PC-3 (cell line): ENCODE data around the gene INSIG1. TPM values are rescaled to one million over a fixed set of nuclear protein-coding genes. Genes with fewer than 3 reads are reported as not detected.

Experiments
- ATAC-seq: fragments of 200-7000 bp; cut with Tn5 transposase; 2 replicates; pipeline ENCODE4 v1.9.1; 2020; ENCODE audit warnings: mild to moderate bottlenecking, moderate library complexity
- BruUV-seq: library from RNA; stranded (reverse); fragments of 400-500 nt; replicated peaks from 2 replicates; lab custom pipeline; 2021; lab: Mats Ljungman, UMichigan
- CTCF ChIA-PET: fragments of 300-600 bp; sonication (Branson Sonifier 250); formaldehyde crosslinking; loops from one replicate; lab custom pipeline; 2022; ENCODE audit warnings: antibody characterized with exemption; lab: Charles Lee
- POLR2A ChIA-PET: fragments of 300-600 bp; sonication (Branson Sonifier 250); formaldehyde crosslinking; loops from one replicate; lab custom pipeline; 2022; ENCODE audit warnings: antibody characterized with exemption; ENCODE audit not compliant: unreplicated experiment; lab: Charles Lee
- DNase-seq: peaks from one replicate; pipeline ENCODE4 v3.0.0-alpha.2; 2015
- H2AFZ ChIP-seq: fragments of 300-600 bp; sonication (generic); 2 replicates; pipeline ENCODE4 v1.6.0; 2016; ENCODE audit warnings: antibody characterized with exemption, low read length
- H3F3A ChIP-seq: fragments of 300-600 bp; sonication (generic); one replicate; pipeline ENCODE4 v1.6.0; 2017; ENCODE audit warnings: antibody characterized with exemption, low read length, control low read depth, mild to moderate bottlenecking; ENCODE audit not compliant: unreplicated experiment
- H3K27ac ChIP-seq: fragments of 300-600 bp; sonication (generic); 2 replicates; pipeline ENCODE4 v1.5.1; 2016; ENCODE audit warnings: mild to moderate bottlenecking, low read length
- H3K27me3 ChIP-seq: fragments of 300-600 bp; sonication (generic); 2 replicates; pipeline ENCODE4 v1.6.1; 2016; ENCODE audit warnings: low read length, mixed read lengths
- H3K36me3 ChIP-seq: fragments of 300-600 bp; sonication (generic); 2 replicates; pipeline ENCODE4 v1.6.1; 2016; ENCODE audit warnings: low read depth, mixed run types, low read length, mixed read lengths
- H3K4me1 ChIP-seq: fragments of 300-600 bp; sonication (generic); 2 replicates; pipeline ENCODE4 v1.5.1; 2016; ENCODE audit warnings: low read length; ENCODE audit not compliant: insufficient read depth
- H3K4me2 ChIP-seq: fragments of 300-600 bp; sonication (generic); 2 replicates; pipeline ENCODE4 v1.6.0; 2016; ENCODE audit warnings: low read length
- H3K4me3 ChIP-seq: fragments of 300-600 bp; sonication (generic); 2 replicates; pipeline ENCODE4 v1.5.1; 2016; ENCODE audit warnings: mild to moderate bottlenecking, low read length, mixed read lengths
- H3K79me2 ChIP-seq: fragments of 300-600 bp; sonication (generic); 2 replicates; pipeline ENCODE4 v1.6.1; 2017; ENCODE audit warnings: low read length, mixed read lengths
- H3K9ac ChIP-seq: fragments of 300-600 bp; sonication (generic); 2 replicates; pipeline ENCODE4 v1.6.0; 2016; ENCODE audit warnings: mild to moderate bottlenecking, low read length
- H3K9me2 ChIP-seq: fragments of 300-600 bp; sonication (generic); replicated peaks from 2 replicates; pipeline ENCODE4 v1.6.1; 2016; ENCODE audit warnings: mixed run types, low read length, mixed read lengths
- H3K9me3 ChIP-seq: fragments of 300-600 bp; sonication (generic); 2 replicates; pipeline ENCODE4 v1.6.1; 2016; ENCODE audit warnings: low read length, mixed read lengths
- H4K20me1 ChIP-seq: fragments of 300-600 bp; sonication (generic); 2 replicates; pipeline ENCODE4 v1.6.1; 2016; ENCODE audit warnings: low read length, mixed read lengths
- EZH2 ChIP-seq: fragments of 300-600 bp; sonication (generic); IDR thresholded peaks from one replicate; pipeline ENCODE4 v1.6.1; 2017; ENCODE audit warnings: antibody characterized with exemption, mild to moderate bottlenecking, low read length; ENCODE audit not compliant: unreplicated experiment
- EZH2phosphoT487 ChIP-seq: fragments of 300-600 bp; sonication (generic); IDR thresholded peaks from 2 replicates; pipeline ENCODE4 v1.6.1; 2018; ENCODE audit warnings: mild to moderate bottlenecking, antibody characterized with exemption, low read length, borderline replicate concordance
- intact Hi-C: fragments of 100-400 bp; cut with micrococcal nuclease; formaldehyde crosslinking; loops from 2 replicates; pipeline ENCODE4 v1.9.0; 2023
- total RNA-seq: library from RNA; depleted of rRNA; stranded (reverse); fragments of >200 nt; gene quantifications from 2 replicates; pipeline ENCODE4 v1.2.3, GENCODE V29; 2014
- TF ChIP-seq, protein P1 (sequence below): fragments of 300-600 bp; sonication (generic); conservative IDR thresholded peaks from 2 replicates; pipeline ENCODE4 v1.5.1; 2017; ENCODE audit warnings: antibody characterized with exemption, low read depth, mild to moderate bottlenecking, low read length

Gene INSIG1
- total RNA-seq, 1 experiment from 2014 or later = 83.3 TPM

DNA sequence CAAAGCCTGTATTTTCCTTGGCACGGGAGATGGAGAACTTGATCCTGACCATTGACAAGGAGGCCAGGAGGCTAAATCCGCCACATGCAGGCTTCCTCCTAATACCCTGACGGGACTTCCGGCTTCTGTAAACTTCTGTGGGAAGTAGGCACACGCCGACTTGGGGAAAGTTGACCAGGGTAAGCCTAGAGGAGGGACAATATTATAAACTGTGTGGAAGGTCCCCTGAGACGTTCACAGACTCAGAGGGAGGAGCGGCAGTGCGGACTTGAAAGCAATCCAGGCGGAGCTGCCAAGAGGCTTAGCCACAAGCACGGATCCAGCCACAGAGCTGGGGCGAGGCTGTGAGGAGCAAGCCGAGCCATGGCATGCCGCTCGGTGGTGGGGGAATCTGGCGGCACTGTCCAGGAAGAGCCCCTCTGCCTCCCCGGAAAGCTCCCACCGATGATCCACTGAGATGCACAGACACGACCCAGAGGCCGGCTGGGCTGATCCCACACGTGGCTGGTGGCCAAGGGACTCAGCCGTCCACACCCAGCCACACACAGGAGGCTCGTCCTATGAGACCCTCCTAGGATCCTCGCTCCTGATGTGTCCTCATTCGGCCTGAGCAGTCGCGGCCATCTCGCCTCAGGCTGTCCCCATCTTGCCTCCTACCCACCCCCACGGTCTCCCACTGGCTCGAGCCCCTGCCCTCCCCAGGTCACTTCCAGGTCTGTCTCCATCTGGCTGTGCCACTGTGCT is 40.0 kb upstream of the INSIG1 start:
- CTCF ChIA-PET = no interaction called here
- TF ChIP-seq, protein P1, sequence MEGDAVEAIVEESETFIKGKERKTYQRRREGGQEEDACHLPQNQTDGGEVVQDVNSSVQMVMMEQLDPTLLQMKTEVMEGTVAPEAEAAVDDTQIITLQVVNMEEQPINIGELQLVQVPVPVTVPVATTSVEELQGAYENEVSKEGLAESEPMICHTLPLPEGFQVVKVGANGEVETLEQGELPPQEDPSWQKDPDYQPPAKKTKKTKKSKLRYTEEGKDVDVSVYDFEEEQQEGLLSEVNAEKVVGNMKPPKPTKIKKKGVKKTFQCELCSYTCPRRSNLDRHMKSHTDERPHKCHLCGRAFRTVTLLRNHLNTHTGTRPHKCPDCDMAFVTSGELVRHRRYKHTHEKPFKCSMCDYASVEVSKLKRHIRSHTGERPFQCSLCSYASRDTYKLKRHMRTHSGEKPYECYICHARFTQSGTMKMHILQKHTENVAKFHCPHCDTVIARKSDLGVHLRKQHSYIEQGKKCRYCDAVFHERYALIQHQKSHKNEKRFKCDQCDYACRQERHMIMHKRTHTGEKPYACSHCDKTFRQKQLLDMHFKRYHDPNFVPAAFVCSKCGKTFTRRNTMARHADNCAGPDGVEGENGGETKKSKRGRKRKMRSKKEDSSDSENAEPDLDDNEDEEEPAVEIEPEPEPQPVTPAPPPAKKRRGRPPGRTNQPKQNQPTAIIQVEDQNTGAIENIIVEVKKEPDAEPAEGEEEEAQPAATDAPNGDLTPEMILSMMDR = no peak
- TF ChIP-seq EZH2phosphoT487 = no peak
- no peak for TF ChIP-seq EZH2
- intact Hi-C loops = no loop called here
- Histone ChIP-seq H4K20me1 (no peaks in the 10 kb centered on the region), H3K9me2 (no peaks in the 10 kb centered on the region), H3K4me1 (peaks cover 10% of the 10 kb centered on the region), H3K27me3 (no peaks in the 10 kb centered on the region), H3K4me3 (no peak overlapping the region), H3K4me2 (no peak overlapping the region), H3K27ac (peak overlapping the region; percentile 55), H3F3A (no peaks in the 10 kb centered on the region), H2AFZ (no peak overlapping the region), H3K79me2 (no peaks in the 10 kb centered on the region), H3K9ac (peak overlapping the region; percentile 12; the same call in 1 of the 2 replicates), H3K9me3 (no peaks in the 10 kb centered on the region), H3K36me3 (no peaks in the 10 kb centered on the region)
- POLR2A ChIA-PET = no interaction called here
- ATAC-seq = 0 out of 2 replicates have a peak, but pooled peaks have one; percentile 16
- no TSS peak for BruUV-seq
- peak; percentile 38 for DNase-seq

GRCh38 chr7:155258226-155258560 is 39.5 kb upstream of the INSIG1 start:
- H4K20me1 ChIP-seq = no peaks in the 10 kb centered on the region
- POLR2A ChIA-PET = no interaction called here
- H3K4me3 ChIP-seq = no peak overlapping the region
- H3K79me2 ChIP-seq = no peaks in the 10 kb centered on the region
- no peaks in the 10 kb centered on the region for H3K9me3 ChIP-seq
- H3K36me3 ChIP-seq = no peaks in the 10 kb centered on the region
- peak; percentile 72 for ATAC-seq
- no peak overlapping the region for H3K4me2 ChIP-seq
- H3K27ac ChIP-seq = peak overlapping the region; percentile 55
- no peaks in the 10 kb centered on the region for H3K27me3 ChIP-seq
- no peaks in the 10 kb centered on the region for H3F3A ChIP-seq
- peak; percentile 68 for DNase-seq
- no peak for TF ChIP-seq EZH2phosphoT487
- TF ChIP-seq, protein P1 = no peak
- TF ChIP-seq EZH2 = no peak
- intact Hi-C loops = no loop called here
- H3K4me1 ChIP-seq = peaks cover 5% of the 10 kb centered on the region
- H3K9ac ChIP-seq = peak overlapping the region; percentile 12; the same call in 1 of the 2 replicates
- H2AFZ ChIP-seq = no peak overlapping the region
- no TSS peak for BruUV-seq
- no peaks in the 10 kb centered on the region for H3K9me2 ChIP-seq
- CTCF ChIA-PET = no interaction called here

DNA sequence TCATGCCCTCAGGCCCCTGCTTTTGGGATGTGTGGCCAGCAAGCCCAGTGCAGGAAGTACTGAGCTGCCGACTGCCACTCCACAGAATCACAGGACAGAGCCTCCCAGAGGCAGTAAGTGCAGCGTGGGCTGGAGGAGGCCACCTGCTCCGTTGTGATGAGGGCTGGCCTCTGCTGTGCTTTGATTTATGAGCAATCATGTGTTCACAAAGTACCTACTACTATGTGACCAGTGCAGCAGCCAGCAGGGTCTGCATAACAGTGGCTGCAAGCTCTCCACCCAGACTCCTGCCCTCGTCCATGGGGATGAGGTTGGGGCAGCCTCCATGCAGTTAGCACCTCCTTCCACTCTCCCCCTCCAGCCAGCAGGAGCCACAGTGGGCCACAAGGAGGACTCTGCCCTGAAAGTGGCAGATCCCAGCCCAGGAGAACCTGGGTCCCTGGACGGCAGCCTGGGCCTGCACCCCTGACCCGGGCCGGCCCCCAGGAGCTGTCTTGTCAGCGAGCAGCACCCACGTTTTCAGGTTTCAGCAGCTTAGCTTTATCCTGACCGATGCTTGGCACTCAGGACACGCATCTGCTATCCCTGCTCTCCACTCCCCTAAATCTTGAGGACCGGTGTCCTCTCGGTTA is 37.7 kb upstream of the INSIG1 start:
- TF ChIP-seq EZH2 = no peak
- no peak for TF ChIP-seq EZH2phosphoT487
- TF ChIP-seq, protein P1 = no peak
- no TSS peak for BruUV-seq
- Histone ChIP-seq H3K27ac (no peak overlapping the region), H3K4me1 (peaks cover 5% of the 10 kb centered on the region), H3K9me2 (no peaks in the 10 kb centered on the region), H3K9ac (no peak overlapping the region), H2AFZ (no peak overlapping the region), H3K4me2 (no peak overlapping the region), H3K36me3 (no peaks in the 10 kb centered on the region), H3K9me3 (no peaks in the 10 kb centered on the region), H3F3A (no peaks in the 10 kb centered on the region), H3K4me3 (no peak overlapping the region), H3K79me2 (no peaks in the 10 kb centered on the region), H4K20me1 (no peaks in the 10 kb centered on the region), H3K27me3 (no peaks in the 10 kb centered on the region)
- intact Hi-C loops = no loop called here
- ChIA-PET POLR2A (no interaction called here), CTCF (no interaction called here)
- no peak for ATAC-seq
- no peak for DNase-seq
